C4-2B (cell line): Measurements from ENCODE around the gene ABHD17B.

ENCODE experiments used
- CTCF ChIP-seq: fragments of 450-650 bp; conservative IDR thresholded peaks from 2 replicates; pipeline ENCODE4 v1.5.1; 2017; ENCODE audit warnings: mild to moderate bottlenecking
- ZFX ChIP-seq: fragments of 450-650 bp; IDR thresholded peaks from 2 replicates; pipeline ENCODE4 v1.6.1; 2017

GRCh38 chr9:71830153-71830552, 80.8 kb downstream of the ABHD17B start:
- TF ChIP-seq CTCF = no peak
- TF ChIP-seq ZFX = no peak
